GM12873 (cell line): Measurements from ENCODE around the gene DPH2.

ENCODE experiments used
- CTCF ChIP-seq: IDR thresholded peaks from 2 replicates; pipeline ENCODE4 v1.5.1; 2012; ENCODE audit warnings: low read depth, mild to moderate bottlenecking, moderate library complexity, low read length, control low read depth; ENCODE audit not compliant: insufficient read depth; ENCODE audit errors: missing control alignments

The DPH2 gene

DNA sequence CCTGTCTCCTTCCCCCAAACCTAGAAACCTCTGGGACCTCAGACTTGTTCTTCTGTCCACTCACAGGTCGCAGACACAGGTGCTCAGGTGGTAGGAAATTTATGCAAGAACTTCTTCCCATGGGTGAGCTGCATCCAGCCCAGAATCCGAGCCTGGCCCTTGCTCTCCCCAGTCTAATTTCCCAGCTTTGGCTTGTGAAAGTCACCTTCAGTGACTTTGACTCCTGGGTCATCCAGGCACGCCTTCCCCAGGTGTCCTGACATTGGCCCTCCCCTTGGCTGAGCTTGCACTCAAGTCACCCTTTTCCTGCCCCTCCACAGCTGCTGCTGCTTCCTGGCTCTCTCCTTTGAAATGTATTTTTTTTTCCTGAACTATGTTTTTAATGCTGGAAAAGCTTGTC is 16.4 kb upstream of the DPH2 start:
- TF ChIP-seq CTCF = no peak

- no peak for TF ChIP-seq CTCF
These were observed 15.8 kb upstream of the DPH2 start for GRCh38 chr1:43954036-43954435.

- TF ChIP-seq CTCF = no peak
These were observed 13.6 kb upstream of the DPH2 start for GRCh38 chr1:43956234-43956633.

DNA sequence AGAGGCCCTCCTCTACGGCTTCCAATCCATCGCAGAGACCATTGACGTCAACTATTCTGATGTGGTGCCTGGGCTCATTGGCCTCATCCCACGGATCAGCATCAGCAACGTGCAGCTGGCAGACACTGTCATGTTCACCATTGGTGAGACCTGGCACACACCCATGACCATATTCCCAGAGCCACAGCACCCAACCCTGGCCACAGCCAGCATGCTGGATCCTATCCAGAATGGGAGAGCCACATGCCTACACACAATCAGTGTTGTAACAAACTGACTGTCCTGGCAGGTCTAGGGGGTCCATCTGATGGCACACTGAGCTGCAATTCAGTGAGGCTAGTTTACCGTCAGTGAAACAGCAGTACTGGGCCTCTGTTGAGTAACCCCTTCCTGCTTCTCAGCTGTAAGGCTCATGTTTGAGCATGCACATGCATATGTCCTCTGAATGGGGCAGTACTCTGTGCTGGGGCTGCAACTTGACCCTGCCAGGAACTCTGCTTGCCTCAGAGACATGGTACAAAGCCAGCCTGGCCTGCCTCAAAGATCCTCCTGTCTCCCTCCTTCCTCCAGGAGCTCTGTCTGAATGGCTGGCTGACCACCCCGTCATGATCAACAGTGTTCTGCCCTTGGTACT is 12.3 kb upstream of the DPH2 start:
- TF ChIP-seq CTCF = no peak

- TF ChIP-seq CTCF = no peak
These were observed 11.2 kb upstream of the DPH2 start for GRCh38 chr1:43958351-43959255.

DNA sequence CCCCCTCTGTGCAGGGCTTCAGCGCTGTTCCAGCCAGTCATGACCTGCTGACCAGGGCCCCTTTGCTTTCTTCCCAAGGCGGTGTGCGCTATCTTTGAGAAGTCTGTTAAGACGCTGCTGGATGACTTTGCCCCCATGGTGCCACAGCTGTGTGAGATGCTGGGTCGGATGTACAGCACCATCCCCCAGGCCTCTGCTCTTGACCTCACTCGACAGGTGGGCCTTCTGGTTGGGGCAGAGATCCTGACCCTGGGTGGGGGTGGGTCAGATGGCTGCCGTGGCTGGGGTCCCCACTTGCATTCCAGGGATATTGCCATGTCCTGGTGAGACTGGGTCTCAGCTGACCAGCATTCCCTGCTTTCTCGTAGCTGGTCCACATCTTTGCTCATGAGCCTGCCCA is 9.0 kb upstream of the DPH2 start:
- no peak for TF ChIP-seq CTCF

DNA sequence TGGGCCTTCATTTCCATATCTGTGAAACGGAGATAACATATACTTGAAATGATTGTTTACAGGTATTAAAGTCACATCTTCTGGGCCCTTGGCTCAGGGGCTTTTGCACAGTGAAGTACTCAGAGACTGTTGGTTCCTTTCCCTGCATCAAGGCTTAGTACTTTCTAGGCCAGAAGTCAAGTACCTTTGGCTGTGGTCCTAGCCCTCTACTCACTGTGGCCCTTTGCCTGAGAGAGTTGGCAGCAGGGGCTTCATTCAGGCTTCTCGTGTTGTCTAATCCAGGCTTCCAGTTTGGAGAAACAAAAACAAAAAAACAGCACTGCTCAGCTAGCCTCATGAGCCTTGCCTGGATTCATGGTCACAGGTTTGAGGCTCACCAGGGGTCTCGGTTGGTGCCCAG is 8.1 kb upstream of the DPH2 start:
- no peak for TF ChIP-seq CTCF
